ENCODE measurements around the gene STX2. TPM values are rescaled to one million over a fixed set of nuclear protein-coding genes. Genes with fewer than 3 reads are reported as not detected.

The STX2 gene
- total RNA-seq, 4 donors from 2014 or later, result 20.9 to 35.9 (median 29.5) TPM

DNA sequence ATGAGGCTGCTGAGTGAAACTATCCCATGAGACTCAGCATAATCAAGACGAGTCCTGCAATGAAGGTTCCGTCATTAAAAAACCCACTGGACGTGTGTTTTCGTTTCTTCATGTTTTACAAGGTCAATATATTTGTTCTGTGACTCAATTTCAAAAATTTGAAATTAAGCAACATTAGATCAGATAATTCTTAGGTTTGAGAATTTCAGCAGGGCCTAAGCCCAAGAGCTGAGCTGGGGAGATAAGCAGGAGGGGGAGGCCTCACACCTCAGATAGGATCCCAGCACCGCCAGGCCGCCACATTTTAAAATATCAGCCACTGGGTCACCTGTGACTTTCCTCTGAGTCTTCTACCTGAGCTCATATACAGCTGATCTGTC lies 13.3 kb downstream of the STX2 start:
- no peak for TF ChIP-seq CTCF (IDR thresholded peaks at IDR 0.05; ENCODE audit: low read depth)

GRCh38 chr12:130819681-130820080 lies 19.4 kb downstream of the STX2 start:
- TF ChIP-seq CTCF (IDR thresholded peaks at IDR 0.05; ENCODE audit: low read depth), result no peak

DNA sequence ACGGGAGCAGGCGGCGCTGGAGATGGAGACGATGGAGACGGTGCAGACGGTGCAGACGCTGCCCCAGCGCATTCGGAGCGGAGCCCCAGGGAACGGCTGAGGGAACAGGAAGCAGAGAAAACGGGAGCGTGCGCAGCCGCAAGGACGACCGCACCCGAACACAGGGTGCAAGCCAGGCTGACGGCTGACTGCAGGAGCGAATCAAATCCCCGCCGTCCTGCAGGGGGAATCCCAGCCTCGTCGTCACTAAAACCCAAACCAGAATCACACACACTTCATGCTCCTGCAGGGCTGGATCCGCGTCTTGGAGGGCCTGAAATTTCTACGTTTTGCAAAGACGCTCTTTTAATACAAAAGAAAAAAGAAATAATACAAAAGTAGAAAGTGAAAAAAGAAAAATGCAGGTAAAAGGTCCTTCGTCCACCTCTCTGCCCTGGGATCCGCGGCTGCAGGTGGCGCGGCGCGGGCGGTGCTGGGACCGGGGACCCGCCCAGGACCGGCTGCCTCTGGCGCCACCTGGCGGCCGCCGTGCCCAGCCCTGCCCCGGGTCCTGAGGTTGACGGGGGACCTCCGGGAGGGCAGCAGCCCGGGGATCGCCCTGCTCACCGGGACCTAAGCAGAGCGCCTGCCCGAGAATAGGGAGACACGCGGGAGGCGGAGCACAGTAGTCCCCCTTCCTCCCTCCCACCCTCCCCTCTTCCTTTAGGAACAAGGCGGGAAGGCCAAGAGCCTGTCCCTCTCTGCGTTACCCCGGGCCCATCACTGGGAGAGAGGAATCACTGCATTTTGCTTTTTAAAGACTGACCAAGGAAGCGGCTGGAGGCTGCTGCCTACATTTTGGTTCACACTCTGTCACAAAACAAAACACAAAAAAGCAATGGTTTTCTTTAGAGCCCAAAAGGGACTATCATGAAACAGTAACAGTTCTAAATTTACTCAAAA lies 20.1 kb downstream of the STX2 start:
- TF ChIP-seq CTCF (IDR thresholded peaks at IDR 0.05; ENCODE audit: low read depth), result no peak

- no peak for TF ChIP-seq CTCF (IDR thresholded peaks at IDR 0.05; ENCODE audit: low read depth)
These were observed 20.8 kb downstream of the STX2 start for GRCh38 chr12:130818272-130818634.

DNA sequence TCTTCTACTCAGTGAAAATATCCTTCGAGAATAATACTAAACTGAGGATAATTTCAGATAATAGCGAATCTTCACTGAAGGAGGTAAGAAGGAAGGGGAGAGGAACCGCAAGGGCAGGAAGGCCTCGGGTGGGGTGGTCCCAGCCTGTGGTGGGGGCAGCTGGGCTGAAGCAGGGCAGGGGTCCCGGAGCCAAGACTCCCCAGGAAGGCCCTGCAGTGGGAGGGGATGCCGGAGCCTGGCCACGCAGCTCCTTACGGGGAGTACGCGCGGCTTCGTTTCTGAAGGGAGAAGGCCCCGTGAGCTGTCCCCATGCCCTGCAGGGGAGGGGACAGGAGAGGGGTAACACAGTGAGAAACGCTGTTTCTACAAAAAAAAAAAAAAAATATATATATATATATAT lies 21.2 kb downstream of the STX2 start:
- TF ChIP-seq CTCF (IDR thresholded peaks at IDR 0.05; ENCODE audit: low read depth), result no peak

GRCh38 chr12:130816097-130816496 lies 23.0 kb downstream of the STX2 start:
- no peak for TF ChIP-seq CTCF (IDR thresholded peaks at IDR 0.05; ENCODE audit: low read depth)

GRCh38 chr12:130815028-130815741 lies 23.9 kb downstream of the STX2 start:
- TF ChIP-seq CTCF (IDR thresholded peaks at IDR 0.05; ENCODE audit: low read depth), result no peak
